ENCODE data around the gene MYO3A.
"Not testable (repeated sequence)": the region's sequence is repeated elsewhere in the genome, so short reads cannot be mapped to it uniquely, and the experiment has no call there.

Gene MYO3A

DNA sequence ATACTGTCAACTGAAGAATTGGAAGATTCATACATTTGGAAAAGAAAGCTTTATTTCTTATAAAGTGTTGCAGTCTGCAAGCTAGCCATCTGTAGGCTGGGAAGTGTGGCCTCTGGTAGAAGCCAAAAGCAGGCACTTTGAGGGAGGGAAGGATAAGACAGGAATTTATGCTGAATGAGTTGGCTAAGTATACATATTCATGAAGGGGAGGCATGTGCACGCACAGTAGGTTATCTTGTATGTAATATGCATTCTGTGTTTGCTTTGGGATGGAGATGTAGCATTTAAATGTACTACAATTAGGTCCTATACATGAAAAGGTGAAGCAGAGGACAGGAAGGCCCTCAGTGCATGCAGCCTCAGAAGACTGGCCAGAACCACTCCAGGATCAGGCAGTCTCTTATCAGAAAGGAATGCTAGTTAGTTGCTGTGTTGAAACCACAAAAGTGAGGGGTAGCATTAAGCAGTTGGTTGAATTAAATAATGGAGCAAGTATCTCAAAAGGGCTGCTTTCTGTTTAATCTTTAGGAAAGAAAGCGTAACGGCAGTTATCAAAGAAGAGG lies 40.9 kb downstream of the MYO3A start:
- DNase-seq (ENCODE audit: low spot score): no peak

- DNase-seq (ENCODE audit: low spot score): no peak
Measured at GRCh38 chr10:25978771-25979170, 44.7 kb downstream of the MYO3A start.

DNA sequence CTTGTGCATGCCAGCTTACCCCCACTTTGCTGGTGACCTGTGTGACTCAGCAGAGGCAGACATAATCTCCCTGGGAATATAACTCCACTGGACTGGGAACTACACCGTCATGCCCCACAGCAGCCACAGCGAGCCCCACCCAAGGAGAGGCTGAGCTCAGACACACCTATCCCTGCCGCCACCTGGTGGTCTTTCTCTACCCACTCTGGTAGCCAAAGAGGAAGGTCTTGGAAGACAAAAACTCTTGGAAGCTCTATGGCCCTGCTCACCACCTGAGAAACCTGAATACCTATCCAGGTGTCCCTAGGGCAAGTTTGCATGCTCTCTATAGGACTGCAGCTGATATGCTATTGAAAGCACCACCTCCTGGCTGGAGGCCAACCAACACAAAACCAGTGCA lies 48.1 kb downstream of the MYO3A start:
- DNase-seq (ENCODE audit: low spot score): no peak

DNA sequence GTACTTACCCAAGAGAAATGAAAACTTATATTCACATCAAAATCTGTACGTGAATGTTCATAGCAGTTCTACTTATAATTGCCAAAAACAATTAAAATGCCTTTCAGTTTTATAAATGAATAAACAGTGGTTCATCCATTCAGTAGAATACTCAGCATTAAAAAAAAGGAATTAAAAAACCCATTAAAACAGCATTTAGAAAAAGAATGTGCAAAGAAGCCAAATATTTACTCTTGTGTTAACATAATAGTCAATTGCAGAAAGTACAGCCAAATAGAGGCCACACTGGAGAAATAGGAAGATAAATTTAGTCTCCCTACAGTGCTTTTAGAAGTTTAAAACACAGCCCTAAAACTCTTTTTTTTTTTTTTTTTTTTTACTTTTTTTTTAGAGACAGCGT lies 54.6 kb downstream of the MYO3A start:
- DNase-seq (ENCODE audit: low spot score): no peak

- DNase-seq (ENCODE audit: low spot score): no peak
Measured at GRCh38 chr10:25989951-25990350, 55.9 kb downstream of the MYO3A start.

DNA sequence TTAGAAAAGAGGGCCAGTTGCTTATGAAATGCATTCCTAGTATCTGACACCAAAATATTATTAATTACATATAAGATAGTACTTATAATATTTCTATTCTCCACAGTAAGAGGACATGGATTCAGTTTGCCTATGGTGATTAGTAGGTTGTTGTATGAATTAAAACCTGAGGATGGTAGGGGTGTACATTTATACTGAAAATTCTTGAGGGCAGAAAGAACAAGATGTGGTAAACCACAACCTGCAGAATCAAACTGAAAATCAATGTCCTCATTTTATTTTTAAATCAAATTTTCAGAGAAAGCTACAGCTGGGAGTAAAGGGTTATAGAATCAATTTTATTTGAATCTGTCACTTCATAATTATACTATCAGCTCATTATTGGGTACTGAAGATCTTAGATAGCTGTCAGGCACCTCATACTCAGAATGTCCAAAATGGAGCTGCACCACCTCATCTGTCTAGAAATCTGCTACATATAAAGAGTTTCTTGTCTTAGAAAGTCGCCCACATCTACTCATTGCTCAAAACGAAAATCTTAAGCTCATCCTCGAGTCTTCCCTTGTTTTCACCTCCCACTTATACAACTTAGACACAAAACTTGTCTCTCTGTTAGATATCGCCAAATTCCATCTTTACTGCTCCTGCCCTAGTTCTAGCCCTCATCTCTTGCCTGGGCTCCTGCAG lies 65.4 kb downstream of the MYO3A start:
- DNase-seq (ENCODE audit: low spot score): no peak

DNA sequence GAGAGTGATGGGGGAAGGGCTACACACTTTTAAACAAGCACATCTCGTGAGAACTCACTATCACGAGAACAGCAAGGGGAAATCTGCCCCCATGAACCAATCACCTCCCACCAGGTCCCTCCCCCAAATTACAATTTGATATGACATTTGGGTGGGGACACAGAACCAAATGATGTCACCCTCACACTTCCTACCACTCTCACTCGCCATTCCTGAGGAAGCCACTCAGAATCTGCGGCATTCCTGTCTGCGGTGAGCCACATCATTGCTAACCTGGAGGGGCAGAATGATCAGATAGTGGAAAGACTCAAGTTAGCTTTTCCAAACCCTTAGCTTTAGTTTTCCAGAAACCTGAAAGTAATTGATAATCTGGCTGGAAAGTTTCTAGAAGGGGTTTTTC lies 66.9 kb downstream of the MYO3A start:
- DNase-seq (ENCODE audit: low spot score): no peak

- not testable (repeated sequence) for DNase-seq (ENCODE audit: low spot score)
Measured at GRCh38 chr10:26002466-26002865, 68.4 kb downstream of the MYO3A start.

GRCh38 chr10:26015092-26015491 lies 81.1 kb downstream of the MYO3A start:
- DNase-seq (ENCODE audit: low spot score): no peak

DNA sequence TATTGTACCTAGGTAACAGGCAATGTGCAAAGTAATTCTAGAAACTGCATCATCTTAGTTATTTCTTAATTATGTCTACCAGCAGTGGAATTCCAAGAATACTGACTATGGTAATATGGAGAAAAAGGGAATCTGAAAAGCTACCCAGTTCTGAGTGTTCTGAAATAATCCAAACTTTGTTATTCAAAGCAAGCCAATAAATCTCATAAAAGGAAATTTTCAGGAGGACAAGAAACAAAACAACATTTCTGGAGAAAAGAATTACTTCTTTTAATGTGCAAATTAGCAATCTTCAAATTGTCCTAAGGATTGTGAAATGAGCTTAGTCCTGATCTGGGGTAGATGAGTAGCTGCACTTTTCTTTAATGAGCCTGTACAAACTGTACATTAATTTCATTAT lies 88.8 kb downstream of the MYO3A start:
- no peak for DNase-seq (ENCODE audit: low spot score)

DNA sequence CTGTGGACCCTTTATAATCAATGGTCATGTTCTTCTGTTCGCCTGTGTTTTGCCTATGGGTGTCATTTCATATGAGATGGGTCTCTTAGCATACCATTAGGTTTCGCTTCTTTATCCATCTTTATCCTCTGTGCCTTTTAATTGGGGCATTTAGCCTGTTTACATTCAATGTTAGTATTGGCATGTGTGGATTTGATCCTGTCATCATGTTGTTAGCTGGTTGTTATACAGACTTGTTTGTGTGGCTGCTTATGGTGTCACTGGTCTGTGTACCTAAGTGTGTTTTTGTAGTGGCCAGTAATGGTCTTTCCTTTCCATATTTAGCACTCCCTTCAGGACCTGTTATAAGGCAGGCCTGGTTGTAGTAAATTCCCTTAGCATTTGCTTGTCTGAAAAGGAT lies 90.3 kb downstream of the MYO3A start:
- no peak for DNase-seq (ENCODE audit: low spot score)

GRCh38 chr10:26025523-26025922 lies 91.5 kb downstream of the MYO3A start:
- no peak for DNase-seq (ENCODE audit: low spot score)

- no peak for DNase-seq (ENCODE audit: low spot score)
Measured at GRCh38 chr10:26029858-26030257, 95.8 kb downstream of the MYO3A start.

DNA sequence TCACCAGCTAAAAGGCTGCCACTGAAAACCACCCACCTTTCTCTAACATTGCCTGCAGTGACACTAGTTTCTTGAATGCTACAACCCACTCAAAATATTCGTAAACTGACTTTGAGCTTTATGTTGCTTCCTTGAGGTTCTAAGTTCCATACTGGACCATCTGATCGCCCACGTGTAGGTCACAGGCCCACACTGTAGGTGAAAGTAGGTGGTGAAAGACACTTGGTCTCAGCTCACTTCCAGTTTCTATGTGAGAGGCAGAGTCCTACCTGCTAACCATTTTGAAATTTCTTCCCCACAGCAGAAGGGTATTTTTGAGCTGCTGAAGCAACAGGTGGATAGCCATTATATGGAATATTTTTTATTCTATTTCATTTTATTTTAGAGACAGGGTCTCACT lies 97.3 kb downstream of the MYO3A start:
- no peak for DNase-seq (ENCODE audit: low spot score)

DNA sequence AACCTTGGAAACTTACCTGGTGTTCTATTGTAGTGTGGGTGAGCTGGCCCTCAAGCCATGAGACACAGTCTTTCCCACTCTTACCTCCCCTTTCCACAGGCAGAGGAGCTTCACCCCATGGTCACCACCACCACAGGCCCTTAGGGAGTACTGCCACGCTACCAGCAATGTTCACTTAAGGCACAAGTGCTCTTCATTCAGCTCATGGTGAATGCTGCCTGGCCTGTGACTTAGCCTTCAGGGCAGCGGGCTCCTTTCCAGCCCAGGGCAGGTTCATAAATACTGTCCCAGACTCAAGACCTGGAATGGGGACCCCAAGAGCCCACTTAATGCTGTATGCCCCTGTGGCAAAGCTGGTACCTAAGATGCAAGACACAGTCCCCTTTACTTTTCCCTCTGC lies 109.4 kb downstream of the MYO3A start:
- no peak for DNase-seq (ENCODE audit: low spot score)

- DNase-seq (ENCODE audit: low spot score): no peak
Measured at GRCh38 chr10:26044141-26044749, 110.2 kb downstream of the MYO3A start.

DNA sequence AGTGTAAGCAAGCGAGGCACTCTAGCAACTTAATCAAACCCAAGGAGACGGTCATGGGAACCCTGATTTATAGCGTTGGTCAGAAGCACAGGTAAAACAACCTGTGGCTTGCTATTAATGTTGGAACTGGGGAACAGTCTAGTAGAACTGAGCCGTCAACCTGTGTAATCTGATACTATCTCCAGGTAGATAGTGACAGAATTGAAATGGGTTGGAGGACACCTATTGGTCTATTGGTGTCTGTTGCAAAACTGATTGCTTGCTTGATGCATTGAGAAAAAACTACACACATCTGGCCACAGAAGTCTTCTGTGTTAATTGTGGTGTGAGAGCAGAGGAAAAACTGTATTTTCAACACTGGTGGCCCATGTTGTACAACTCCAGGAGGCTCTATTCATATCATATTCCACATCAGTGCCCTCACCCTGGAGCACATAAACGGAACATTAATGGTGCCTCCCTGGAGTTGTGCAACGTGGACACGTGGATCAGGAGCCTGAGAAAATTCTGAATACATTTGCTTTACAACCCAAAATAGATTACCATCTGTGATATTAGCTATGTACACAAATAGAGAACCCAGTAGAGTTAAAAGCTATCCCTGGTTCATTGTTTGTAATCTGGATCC lies 112.2 kb downstream of the MYO3A start:
- DNase-seq (ENCODE audit: low spot score): no peak

GRCh38 chr10:26048756-26049155 lies 114.7 kb downstream of the MYO3A start:
- DNase-seq (ENCODE audit: low spot score): no peak

DNA sequence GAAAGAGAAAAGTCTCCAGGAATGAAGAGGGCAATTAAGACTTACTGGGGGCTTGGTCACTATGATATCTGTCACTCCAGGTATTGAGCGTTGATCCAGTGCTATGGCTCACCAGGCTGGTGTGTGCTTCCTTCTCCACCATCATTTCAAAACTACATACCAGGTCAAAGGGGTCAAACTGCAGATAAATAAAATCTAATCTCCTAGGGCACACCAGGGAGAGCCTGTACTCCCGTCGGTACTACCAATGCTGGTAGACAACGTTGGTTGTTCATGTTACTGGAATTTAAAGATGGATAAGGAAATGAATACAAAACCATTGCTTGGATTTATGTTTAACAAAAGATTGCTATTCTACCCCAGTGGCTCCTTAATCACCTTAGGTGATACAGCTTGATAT lies 118.3 kb downstream of the MYO3A start:
- no peak for DNase-seq (ENCODE audit: low spot score)

DNA sequence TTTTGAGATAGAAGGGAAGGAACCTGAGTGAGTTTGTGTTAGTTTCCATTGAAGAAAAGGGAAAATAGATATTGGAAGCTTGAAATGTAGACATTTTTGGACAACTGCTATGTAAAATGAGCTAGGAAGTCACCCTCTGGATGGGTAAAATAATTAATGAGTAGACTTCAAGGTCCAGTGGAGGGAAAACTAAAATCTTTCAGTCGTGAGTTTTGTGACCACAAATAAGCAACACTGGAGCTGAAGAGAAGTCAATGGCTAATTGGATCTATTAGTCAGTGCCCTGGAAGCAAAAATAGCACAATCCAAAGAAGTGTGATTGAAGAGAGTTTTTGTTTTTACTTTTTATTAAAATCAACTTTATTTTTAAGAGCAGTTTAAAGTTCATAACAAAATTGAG lies 123.4 kb downstream of the MYO3A start:
- no peak for DNase-seq (ENCODE audit: low spot score)

- no peak for DNase-seq (ENCODE audit: low spot score)
Measured at GRCh38 chr10:26064106-26064505, 130.1 kb downstream of the MYO3A start.

GRCh38 chr10:26067680-26068079 lies 133.7 kb downstream of the MYO3A start:
- DNase-seq (ENCODE audit: low spot score): no peak

- DNase-seq (ENCODE audit: low spot score): peak; percentile 41
Measured at GRCh38 chr10:26080971-26081370, 146.9 kb downstream of the MYO3A start.
